ENCODE data around the gene CELF5.

- TF ChIP-seq EP300 (IDR thresholded peaks at IDR 0.05) (no peak), POLR2A (IDR thresholded peaks at IDR 0.05) (no peak)
- TF ChIP-seq, protein P1, sequence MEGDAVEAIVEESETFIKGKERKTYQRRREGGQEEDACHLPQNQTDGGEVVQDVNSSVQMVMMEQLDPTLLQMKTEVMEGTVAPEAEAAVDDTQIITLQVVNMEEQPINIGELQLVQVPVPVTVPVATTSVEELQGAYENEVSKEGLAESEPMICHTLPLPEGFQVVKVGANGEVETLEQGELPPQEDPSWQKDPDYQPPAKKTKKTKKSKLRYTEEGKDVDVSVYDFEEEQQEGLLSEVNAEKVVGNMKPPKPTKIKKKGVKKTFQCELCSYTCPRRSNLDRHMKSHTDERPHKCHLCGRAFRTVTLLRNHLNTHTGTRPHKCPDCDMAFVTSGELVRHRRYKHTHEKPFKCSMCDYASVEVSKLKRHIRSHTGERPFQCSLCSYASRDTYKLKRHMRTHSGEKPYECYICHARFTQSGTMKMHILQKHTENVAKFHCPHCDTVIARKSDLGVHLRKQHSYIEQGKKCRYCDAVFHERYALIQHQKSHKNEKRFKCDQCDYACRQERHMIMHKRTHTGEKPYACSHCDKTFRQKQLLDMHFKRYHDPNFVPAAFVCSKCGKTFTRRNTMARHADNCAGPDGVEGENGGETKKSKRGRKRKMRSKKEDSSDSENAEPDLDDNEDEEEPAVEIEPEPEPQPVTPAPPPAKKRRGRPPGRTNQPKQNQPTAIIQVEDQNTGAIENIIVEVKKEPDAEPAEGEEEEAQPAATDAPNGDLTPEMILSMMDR (IDR thresholded peaks at IDR 0.05) = no peak
These were observed 13.3 kb upstream of the CELF5 start for GRCh38 chr19:3211191-3211590.

Measured in ovary (tissue), 3 donors.